Measurements from ENCODE around the gene LRP2.

DNA sequence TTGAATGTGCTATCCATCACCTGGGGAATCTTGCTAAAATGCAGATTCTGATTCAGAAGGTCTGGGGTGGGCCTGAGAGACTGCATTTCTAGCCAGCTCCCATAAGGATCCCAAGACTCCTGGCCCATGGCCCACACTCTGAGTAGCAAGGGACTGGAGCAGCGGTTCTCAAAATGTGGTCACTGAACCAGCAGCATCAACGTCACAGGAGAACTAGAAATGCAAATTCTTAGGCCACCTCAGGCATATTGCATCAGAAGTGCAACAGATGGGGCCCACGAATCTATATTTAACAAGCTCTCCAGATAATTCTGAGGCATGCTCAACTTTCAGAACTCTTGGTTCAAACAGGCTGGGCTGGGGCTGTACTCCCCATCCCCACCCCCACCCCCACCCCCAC lies 218.3 kb downstream of the LRP2 start:
- TF ChIP-seq, protein P1, sequence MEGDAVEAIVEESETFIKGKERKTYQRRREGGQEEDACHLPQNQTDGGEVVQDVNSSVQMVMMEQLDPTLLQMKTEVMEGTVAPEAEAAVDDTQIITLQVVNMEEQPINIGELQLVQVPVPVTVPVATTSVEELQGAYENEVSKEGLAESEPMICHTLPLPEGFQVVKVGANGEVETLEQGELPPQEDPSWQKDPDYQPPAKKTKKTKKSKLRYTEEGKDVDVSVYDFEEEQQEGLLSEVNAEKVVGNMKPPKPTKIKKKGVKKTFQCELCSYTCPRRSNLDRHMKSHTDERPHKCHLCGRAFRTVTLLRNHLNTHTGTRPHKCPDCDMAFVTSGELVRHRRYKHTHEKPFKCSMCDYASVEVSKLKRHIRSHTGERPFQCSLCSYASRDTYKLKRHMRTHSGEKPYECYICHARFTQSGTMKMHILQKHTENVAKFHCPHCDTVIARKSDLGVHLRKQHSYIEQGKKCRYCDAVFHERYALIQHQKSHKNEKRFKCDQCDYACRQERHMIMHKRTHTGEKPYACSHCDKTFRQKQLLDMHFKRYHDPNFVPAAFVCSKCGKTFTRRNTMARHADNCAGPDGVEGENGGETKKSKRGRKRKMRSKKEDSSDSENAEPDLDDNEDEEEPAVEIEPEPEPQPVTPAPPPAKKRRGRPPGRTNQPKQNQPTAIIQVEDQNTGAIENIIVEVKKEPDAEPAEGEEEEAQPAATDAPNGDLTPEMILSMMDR (IDR thresholded peaks at IDR 0.05; ENCODE audit: low read length) = no peak
- TF ChIP-seq EZH2 (optimal IDR thresholded peaks at IDR 0.05; ENCODE audit: low read depth, low read length) = no peak

Measured in MM.1S (cell line).